Spleen (tissue), 11 donors: Measurements from ENCODE around the gene PDCD1. TPM values are rescaled to one million over a fixed set of nuclear protein-coding genes. Genes with fewer than 3 reads are reported as not detected.
A peak's percentile ranks its signal among the peaks of the same experiment; 100 is the strongest.
"Not testable (repeated sequence)": the region's sequence is repeated elsewhere in the genome, so short reads cannot be mapped to it uniquely, and the experiment has no call there.

ENCODE experiments used
- DNase-seq: peaks from one replicate; pipeline ENCODE4 v3.0.0-alpha.2; 2020
- H3K27ac ChIP-seq, 8 donors: fragments of 200-600 bp; sonication (generic) in 7 of 8; 1 replicate in 4 of 8; 2 replicates in 4 of 8; pipeline versions ENCODE4 v1.5.0 to v1.8.0; 2016 to 2021; ENCODE audit warnings: inconsistent platforms in 4 of 8, mild to moderate bottlenecking in 4 of 8, moderate library complexity in 1 of 8
- H3K27me3 ChIP-seq, 7 donors: fragments of 200-600 bp; sonication (generic) in 6 of 7; replicated peaks in 1 of 7; 1 replicate in 4 of 7; 2 replicates in 3 of 7; pipeline versions ENCODE4 v1.5.0 to v1.8.0; 2016 to 2021; ENCODE audit warnings: inconsistent platforms in 3 of 7, mild to moderate bottlenecking in 1 of 7
- H3K36me3 ChIP-seq, 6 donors: fragments of 200-600 bp; sonication (generic) in 5 of 6; 1 replicate in 4 of 6; 2 replicates in 2 of 6; pipeline versions ENCODE4 v1.5.0 to v1.8.0; 2016 to 2021; ENCODE audit warnings: inconsistent platforms in 2 of 6
- H3K4me1 ChIP-seq, 6 donors: fragments of 200-600 bp; sonication (generic) in 5 of 6; 1 replicate in 3 of 6; 2 replicates in 3 of 6; pipeline versions ENCODE4 v1.5.0 to v1.8.0; 2016 to 2021; ENCODE audit warnings: inconsistent platforms in 3 of 6
- H3K4me3 ChIP-seq, 8 donors: fragments of 200-600 bp; sonication (generic) in 7 of 8; 1 replicate in 4 of 8; 2 replicates in 4 of 8; pipeline versions ENCODE4 v1.5.0 to v1.8.0; 2016 to 2021; ENCODE audit warnings: inconsistent platforms in 4 of 8, mild to moderate bottlenecking in 4 of 8, moderate library complexity in 2 of 8
- H3K9me3 ChIP-seq, 8 donors: fragments of 200-600 bp; sonication (generic) in 7 of 8; 1 replicate in 4 of 8; 2 replicates in 4 of 8; pipeline versions ENCODE4 v1.5.0 to v1.8.0; 2016 to 2021; ENCODE audit warnings: inconsistent platforms in 4 of 8
- POLR2A ChIP-seq, 3 donors: fragments of 450-650 bp; IDR thresholded peaks; one replicate each; pipeline ENCODE4 v1.5.1; 2017; ENCODE audit warnings: antibody characterized with exemption in 3 of 3, mild to moderate bottlenecking in 1 of 3
- POLR2AphosphoS5 ChIP-seq, 3 donors: sonication (generic); formaldehyde crosslinking; IDR thresholded peaks; one replicate each; pipeline ENCODE4 v1.5.1; 2017; ENCODE audit warnings: antibody characterized with exemption in 3 of 3
- WGBS, 5 donors: extraction: QIAGEN DNeasy Blood & Tissue Kit in 3 of 5; methylation state at CpG; one replicate each; pipeline versions ENCODE4 v1.1.5 to v1.1.7; 2013 to 2018; 5-methylcytosine and 5-hydroxymethylcytosine counted together
- intact Hi-C: fragments of 100-400 bp; cut with DNase I; formaldehyde crosslinking; loops from one replicate; pipeline ENCODE4 v1.15.0; 2023; ENCODE audit warnings: low total_unique reads
- polyA plus RNA-seq, 3 donors: library from polyadenylated mRNA; stranded (reverse); fragments of 200-250 nt; gene quantifications; one replicate each; pipeline ENCODE4 v1.2.1, GENCODE V29; 2013
- total RNA-seq, 7 donors: library from RNA; depleted of rRNA in 3 of 7; stranded (reverse); fragments of >200 nt in 3 of 7; fragmentation: NEBNext Ultra II Directional in 4 of 7; extraction: Animal tissue kit (Norgen Biotek cat#: 25700) in 4 of 7; gene quantifications; one replicate each; pipeline versions ENCODE4 v1.1.0 to v1.2.1, GENCODE V29; 2016 to 2021
- TF ChIP-seq, protein P1 (sequence below), 11 experiments: fragments of 200-600 bp in 7 of 11; fragments of 450-650 bp in 4 of 11; sonication (generic) in 4 of 11; IDR thresholded peaks in 8 of 11; conservative IDR thresholded peaks in 3 of 11; 1 replicate in 7 of 11; 2 replicates in 4 of 11; pipeline versions ENCODE4 v1.4.0 to v1.8.0; 2016 to 2021; ENCODE audit warnings: antibody characterized with exemption in 11 of 11, inconsistent platforms in 4 of 11, mild to moderate bottlenecking in 1 of 11
- donor health status: healthy with polysubstance abuse.
- donor health status: DM: no; HTN: no; CAD: no; lungs with moderate emphysema.
- donor health status: DM: no; HTN: no; CAD: no.
- donor health status: Bipolar disorder and iron deficiency.
- donor health status: healthy.
- donor health status: DM: no; HTN: no; CAD: no.
- donor health status: DM: yes; HTN: yes; CAD: no.

The PDCD1 gene
- total and polyA plus RNA-seq, 10 donors, result 2.7 to 7.9 (median 5.3) TPM

DNA sequence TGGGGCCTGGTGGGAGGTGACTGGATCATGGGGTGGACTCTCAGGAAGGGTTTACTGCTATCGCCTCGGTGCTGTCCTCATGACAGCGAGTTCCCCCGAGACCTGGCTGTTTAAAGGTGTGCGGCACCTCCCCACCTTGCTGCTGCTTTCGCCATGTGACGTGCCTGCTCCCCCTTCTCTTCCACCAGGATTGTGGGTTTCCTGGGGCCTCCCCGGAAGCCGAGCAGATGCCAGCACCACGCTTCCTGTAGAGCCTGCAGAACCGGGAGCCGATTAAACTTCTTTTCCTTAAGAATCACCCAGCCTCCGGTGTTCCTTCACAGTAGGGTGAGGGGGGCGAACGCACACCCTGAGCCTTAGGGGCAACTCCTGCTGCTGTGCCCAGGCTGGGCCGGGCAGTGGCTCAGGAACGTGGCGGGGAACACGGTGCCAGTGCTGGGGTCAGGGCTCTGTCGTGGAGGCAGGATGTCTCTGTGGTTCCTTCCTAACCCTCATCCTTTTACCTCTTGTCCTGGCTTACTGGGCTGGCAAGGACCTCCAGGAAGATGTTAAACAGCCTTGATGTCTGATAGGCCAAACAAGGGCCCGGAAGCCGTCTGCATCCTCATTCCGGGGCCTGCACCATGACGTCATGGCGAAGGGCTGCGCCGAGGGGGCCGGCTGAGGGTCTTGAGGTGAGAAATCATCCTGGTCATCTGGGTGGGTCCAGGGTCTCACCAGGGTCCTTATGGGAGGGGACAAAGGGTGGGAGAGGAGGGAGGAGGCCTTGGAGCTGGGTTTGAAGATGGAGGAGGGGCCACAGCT, 37.0 kb downstream of the PDCD1 start:
- H3K27me3 ChIP-seq, result peaks cover 0 to 53% (median 3%) of the 10 kb centered on the region in 7 donors
- intact Hi-C loops, result no loop called here
- no peak for TF ChIP-seq POLR2A (IDR thresholded peaks at IDR 0.05)
- TF ChIP-seq, protein P1, sequence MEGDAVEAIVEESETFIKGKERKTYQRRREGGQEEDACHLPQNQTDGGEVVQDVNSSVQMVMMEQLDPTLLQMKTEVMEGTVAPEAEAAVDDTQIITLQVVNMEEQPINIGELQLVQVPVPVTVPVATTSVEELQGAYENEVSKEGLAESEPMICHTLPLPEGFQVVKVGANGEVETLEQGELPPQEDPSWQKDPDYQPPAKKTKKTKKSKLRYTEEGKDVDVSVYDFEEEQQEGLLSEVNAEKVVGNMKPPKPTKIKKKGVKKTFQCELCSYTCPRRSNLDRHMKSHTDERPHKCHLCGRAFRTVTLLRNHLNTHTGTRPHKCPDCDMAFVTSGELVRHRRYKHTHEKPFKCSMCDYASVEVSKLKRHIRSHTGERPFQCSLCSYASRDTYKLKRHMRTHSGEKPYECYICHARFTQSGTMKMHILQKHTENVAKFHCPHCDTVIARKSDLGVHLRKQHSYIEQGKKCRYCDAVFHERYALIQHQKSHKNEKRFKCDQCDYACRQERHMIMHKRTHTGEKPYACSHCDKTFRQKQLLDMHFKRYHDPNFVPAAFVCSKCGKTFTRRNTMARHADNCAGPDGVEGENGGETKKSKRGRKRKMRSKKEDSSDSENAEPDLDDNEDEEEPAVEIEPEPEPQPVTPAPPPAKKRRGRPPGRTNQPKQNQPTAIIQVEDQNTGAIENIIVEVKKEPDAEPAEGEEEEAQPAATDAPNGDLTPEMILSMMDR (IDR thresholded peaks at IDR 0.05 in 8 of 11, conservative IDR thresholded peaks at IDR 0.05 in 3 of 11), result no peak
- peak in 1 of 3 donors; percentile 10 for TF ChIP-seq POLR2AphosphoS5 (IDR thresholded peaks at IDR 0.05)
- H3K36me3 ChIP-seq, result no peaks in the 10 kb centered on the region
- H3K9me3 ChIP-seq, result peaks cover 0 to 7% (median 4%) of the 10 kb centered on the region in 8 donors
- no peak for DNase-seq
- WGBS, 5 donors, result 41 to 63% (median 52%) methylated on average over 28 of the region's 28 CpGs
- peak overlapping the region in 1 of 8 donors; percentile 15 for H3K4me3 ChIP-seq
- no peak overlapping the region for H3K27ac ChIP-seq
- H3K4me1 ChIP-seq, result peaks cover 0 to 29% (median 20%) of the 10 kb centered on the region in 6 donors

DNA sequence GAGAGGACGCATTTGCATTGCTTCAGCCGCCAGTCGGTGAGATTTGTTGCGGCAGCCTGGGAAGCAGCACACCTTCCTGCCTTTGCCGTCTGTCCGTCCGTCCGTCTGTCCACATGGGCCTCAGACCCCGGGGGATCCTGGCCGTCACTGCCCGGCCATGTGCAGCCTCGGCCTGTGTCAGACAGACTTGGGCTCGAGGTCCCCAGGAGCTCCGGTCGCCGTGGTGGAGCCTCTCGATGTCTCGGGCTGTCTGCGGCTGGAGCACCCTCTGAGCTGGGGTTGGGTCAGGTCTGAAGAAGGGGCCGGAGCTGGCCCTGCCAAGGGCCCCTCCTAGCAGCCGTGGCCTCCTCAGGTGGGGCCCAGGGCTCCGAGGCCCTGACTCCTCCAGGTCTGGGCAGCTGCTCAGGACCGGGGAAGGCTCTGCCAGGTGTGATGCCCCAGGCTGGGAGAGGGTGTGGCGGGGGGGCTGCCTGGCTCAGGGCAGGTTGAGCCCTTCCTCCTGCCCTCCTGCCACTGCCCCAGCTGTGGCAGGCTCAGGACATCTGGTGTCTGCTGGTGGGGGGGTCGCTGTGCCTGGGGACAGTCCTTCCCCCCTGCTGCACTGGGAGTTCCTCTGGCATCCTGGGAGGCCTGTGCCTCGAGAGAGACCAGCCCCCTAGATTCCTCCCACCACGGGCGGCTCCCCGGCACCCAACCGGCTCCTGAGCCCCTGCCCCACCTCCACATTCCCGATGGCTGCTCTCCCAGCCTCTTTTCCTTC, 37.9 kb downstream of the PDCD1 start:
- H3K36me3 ChIP-seq, result no peaks in the 10 kb centered on the region
- H3K4me3 ChIP-seq, result no peak overlapping the region
- TF ChIP-seq POLR2A (IDR thresholded peaks at IDR 0.05) (no peak), POLR2AphosphoS5 (IDR thresholded peaks at IDR 0.05) (no peak)
- TF ChIP-seq, protein P1 (IDR thresholded peaks at IDR 0.05 in 8 of 11, conservative IDR thresholded peaks at IDR 0.05 in 3 of 11), result no peak
- no peak overlapping the region for H3K27ac ChIP-seq
- no peak for DNase-seq
- WGBS, 5 donors, result 84 to 90% (median 87%) methylated on average over 18 to 31 of the region's 31 CpGs
- peaks cover 0 to 30% (median 22%) of the 10 kb centered on the region in 6 donors for H3K4me1 ChIP-seq
- no peaks in the 10 kb centered on the region for H3K9me3 ChIP-seq
- H3K27me3 ChIP-seq, result peaks cover 0 to 54% (median 7%) of the 10 kb centered on the region in 7 donors
- intact Hi-C loops, result no loop called here

DNA sequence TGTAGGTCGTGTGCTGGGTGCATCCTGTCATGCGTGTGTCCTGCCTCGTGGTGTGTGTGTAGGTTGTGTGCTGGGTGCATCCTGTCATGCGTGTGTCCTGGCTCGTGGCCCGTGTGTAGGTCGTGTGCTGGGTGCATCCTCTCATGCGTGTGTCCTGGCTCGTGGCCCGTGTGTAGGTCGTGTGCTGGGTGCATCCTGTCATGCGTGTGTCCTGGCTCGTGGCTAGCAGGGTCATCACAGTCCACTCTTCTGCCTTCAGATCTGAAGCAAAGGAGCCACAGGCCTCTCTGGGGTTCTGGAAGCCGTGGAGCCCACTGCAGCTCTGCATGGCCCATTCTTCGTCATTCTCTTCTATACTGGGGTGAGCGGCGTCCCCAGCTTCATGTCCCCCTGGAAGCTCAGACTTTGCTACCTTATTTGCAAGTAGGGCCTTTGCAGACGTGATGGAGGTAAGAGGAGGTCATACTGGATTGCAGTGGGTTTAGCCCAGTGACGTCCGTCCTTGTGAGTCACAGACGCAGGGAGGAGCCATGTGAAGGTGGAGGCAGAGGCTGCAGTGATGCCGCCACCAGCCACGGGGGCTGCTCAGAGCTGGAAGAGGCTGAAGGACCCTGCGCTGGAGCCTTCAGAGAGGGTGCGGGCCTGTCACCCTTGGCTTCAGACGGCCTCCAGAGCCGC, 38.6 kb downstream of the PDCD1 start:
- DNase-seq, H3K9me3 ChIP-seq, H3K4me3 ChIP-seq, H3K27ac ChIP-seq, H3K36me3 ChIP-seq, intact Hi-C loops: not testable (repeated sequence)
- WGBS, 5 donors, result 82 to 89% (median 88%) methylated on average over 21 to 27 of the region's 27 CpGs
- peaks cover 0 to 58% (median 7%) of the 10 kb centered on the region in 7 donors for H3K27me3 ChIP-seq
- peaks cover 0 to 30% (median 22%) of the 10 kb centered on the region in 6 donors for H3K4me1 ChIP-seq

DNA sequence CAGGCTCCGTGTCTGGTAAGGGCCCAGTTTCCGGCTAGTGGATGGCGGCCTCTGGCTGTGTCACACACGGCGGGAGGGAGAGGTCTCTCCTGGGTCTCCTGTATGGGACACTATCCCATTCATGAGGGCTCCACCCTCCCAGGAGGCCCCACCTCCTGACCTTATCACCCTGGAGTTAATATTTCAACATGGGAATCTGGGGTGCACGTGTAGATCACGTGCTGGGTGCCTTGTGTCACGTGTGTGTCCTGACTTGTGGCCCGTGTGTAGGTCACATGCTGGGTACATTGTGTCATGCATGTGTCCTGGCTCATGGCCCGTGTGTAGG, 39.8 kb downstream of the PDCD1 start:
- intact Hi-C loops, result no loop called here
- no peak overlapping the region for H3K27ac ChIP-seq
- peak; percentile 29 for DNase-seq
- H3K4me3 ChIP-seq, result no peak overlapping the region
- WGBS, 5 donors, result 77 to 87% (median 80%) methylated on average over 7 to 10 of the region's 10 CpGs
- no peaks in the 10 kb centered on the region for H3K36me3 ChIP-seq
- no peaks in the 10 kb centered on the region for H3K9me3 ChIP-seq
- H3K27me3 ChIP-seq, result peaks cover 0 to 69% (median 7%) of the 10 kb centered on the region in 7 donors
- peaks cover 0 to 34% (median 23%) of the 10 kb centered on the region in 6 donors for H3K4me1 ChIP-seq
- TF ChIP-seq, protein P1 (IDR thresholded peaks at IDR 0.05 in 8 of 11, conservative IDR thresholded peaks at IDR 0.05 in 3 of 11), result no peak
- no peak for TF ChIP-seq POLR2A (IDR thresholded peaks at IDR 0.05)
- TF ChIP-seq POLR2AphosphoS5 (IDR thresholded peaks at IDR 0.05), result no peak
